Glutamatergic neuron (in vitro differentiated cells): ENCODE results near the gene CISH. TPM values are rescaled to one million over a fixed set of nuclear protein-coding genes. Genes with fewer than 3 reads are reported as not detected.

ENCODE experiments used
- DNase-seq: peaks from one replicate; pipeline ENCODE4 v3.0.0; 2022
- H3K27ac Mint-ChIP-seq: one replicate; pipeline ENCODE4 v1.8.0; 2020; ENCODE audit warnings: mild to moderate bottlenecking, mixed read lengths, inconsistent platforms; ENCODE audit not compliant: unreplicated experiment
- H3K27me3 Mint-ChIP-seq: one replicate; pipeline ENCODE4 v1.8.0; 2020; ENCODE audit warnings: mild to moderate bottlenecking, moderate library complexity, mixed read lengths, inconsistent platforms; ENCODE audit not compliant: unreplicated experiment
- H3K36me3 Mint-ChIP-seq: one replicate; pipeline ENCODE4 v1.8.0; 2020; ENCODE audit warnings: mild to moderate bottlenecking, mixed read lengths, inconsistent platforms; ENCODE audit not compliant: unreplicated experiment
- H3K4me1 Mint-ChIP-seq: one replicate; pipeline ENCODE4 v1.8.0; 2020; ENCODE audit warnings: mild to moderate bottlenecking, low read depth, mixed read lengths, inconsistent platforms; ENCODE audit not compliant: unreplicated experiment
- H3K4me3 Mint-ChIP-seq: one replicate; pipeline ENCODE4 v1.8.0; 2020; ENCODE audit warnings: mild to moderate bottlenecking, mixed read lengths, inconsistent platforms; ENCODE audit not compliant: unreplicated experiment
- H3K9me3 Mint-ChIP-seq: one replicate; pipeline ENCODE4 v1.8.0; 2020; ENCODE audit warnings: mild to moderate bottlenecking, moderate library complexity, mixed read lengths, inconsistent platforms; ENCODE audit not compliant: unreplicated experiment
- total RNA-seq: library from RNA; stranded (reverse); fragmentation: NEBNext Ultra II Directional; extraction: Animal tissue kit (Norgen Biotek cat#: 25700); gene quantifications from one replicate; pipeline ENCODE4 v1.2.1, GENCODE V29; 2021; ENCODE audit not compliant: unreplicated experiment
- TF ChIP-seq, protein P1 (sequence below): fragments of 200-600 bp; sonication (generic); IDR thresholded peaks from one replicate; pipeline ENCODE4 v1.5.0; 2021; ENCODE audit not compliant: partially characterized antibody, unreplicated experiment

The CISH gene
- total RNA-seq, 1 donor from 2014 or later: 6.0 TPM

DNA sequence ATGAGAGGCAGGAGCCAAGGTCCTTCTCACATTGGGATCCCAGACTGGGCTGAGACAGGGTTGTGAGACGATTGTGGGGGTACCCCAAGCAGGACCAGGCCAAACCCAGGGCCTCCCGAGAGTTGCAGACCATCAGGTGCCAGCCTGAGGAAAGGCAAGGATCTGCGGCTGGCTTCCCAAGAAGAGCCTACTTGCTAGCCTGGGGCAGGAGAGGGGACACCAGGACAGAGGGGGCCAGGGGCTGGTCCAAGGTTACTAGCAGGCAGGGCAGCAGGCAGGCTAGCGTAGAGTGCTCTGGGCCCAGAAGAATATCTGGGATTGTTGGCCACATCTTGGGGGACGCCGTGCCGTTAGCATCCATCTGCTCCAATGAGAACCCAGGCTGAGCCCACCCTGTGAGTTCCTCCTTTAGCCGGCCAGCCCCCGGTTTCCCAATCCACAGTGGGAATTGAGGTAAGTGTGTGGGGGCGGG lies 546 bp downstream of the CISH start:
- DNase-seq: no peak
- TF ChIP-seq, protein P1, sequence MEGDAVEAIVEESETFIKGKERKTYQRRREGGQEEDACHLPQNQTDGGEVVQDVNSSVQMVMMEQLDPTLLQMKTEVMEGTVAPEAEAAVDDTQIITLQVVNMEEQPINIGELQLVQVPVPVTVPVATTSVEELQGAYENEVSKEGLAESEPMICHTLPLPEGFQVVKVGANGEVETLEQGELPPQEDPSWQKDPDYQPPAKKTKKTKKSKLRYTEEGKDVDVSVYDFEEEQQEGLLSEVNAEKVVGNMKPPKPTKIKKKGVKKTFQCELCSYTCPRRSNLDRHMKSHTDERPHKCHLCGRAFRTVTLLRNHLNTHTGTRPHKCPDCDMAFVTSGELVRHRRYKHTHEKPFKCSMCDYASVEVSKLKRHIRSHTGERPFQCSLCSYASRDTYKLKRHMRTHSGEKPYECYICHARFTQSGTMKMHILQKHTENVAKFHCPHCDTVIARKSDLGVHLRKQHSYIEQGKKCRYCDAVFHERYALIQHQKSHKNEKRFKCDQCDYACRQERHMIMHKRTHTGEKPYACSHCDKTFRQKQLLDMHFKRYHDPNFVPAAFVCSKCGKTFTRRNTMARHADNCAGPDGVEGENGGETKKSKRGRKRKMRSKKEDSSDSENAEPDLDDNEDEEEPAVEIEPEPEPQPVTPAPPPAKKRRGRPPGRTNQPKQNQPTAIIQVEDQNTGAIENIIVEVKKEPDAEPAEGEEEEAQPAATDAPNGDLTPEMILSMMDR: no peak
- Mint-ChIP-seq H3K27ac (no peak overlapping the region), H3K36me3 (no peaks in the 10 kb centered on the region), H3K4me3 (peak overlapping the region; percentile 82), H3K4me1 (peaks cover 13% of the 10 kb centered on the region), H3K9me3 (peaks cover 12% of the 10 kb centered on the region), H3K27me3 (peaks cover 9% of the 10 kb centered on the region)

DNA sequence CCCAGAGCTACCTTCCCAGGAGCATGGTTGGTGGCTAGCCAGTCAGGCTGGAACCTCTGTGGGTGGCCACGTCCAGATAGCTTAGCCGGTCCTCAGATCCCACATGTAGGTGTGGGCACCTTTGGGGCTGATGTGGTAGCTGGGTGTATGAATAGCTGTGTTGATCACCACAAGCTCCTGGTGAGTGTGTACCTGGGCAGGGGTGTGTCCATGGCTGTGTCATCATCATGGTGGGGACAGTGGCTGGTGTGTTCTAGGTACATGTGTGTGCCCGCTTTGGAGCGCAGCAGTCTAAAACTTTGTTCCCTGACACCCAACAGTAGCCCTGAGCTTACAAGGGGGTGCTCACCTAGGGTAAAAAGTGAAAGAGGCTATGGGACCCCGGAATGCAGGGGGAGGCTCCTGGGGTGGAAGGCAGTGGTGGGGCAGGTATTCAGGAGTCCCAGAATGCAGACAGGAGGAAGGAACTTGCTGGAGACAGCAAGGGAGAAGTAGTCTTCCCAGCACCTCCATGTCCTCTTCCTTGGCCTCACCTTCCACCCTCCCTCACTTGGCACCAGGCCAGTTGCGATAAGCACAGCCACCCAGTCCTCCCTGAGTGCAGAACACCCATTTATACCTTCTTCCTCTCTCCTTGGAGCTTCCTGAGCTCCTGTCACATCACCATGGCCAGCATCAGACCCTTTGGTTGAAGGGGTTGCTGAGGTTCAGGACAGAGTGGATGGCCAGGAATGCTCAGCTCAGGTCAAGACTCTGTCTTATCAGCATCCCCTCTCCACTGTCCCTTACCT lies 1.2 kb downstream of the CISH start:
- H3K27ac Mint-ChIP-seq: no peak overlapping the region
- H3K4me1 Mint-ChIP-seq: peaks cover 12% of the 10 kb centered on the region
- TF ChIP-seq, protein P1: no peak
- peaks cover 11% of the 10 kb centered on the region for H3K9me3 Mint-ChIP-seq
- H3K27me3 Mint-ChIP-seq: peaks cover 8% of the 10 kb centered on the region
- peak overlapping the region; percentile 82 for H3K4me3 Mint-ChIP-seq
- H3K36me3 Mint-ChIP-seq: no peaks in the 10 kb centered on the region
- no peak for DNase-seq

GRCh38 chr3:50609763-50610085 lies 1.9 kb downstream of the CISH start:
- Mint-ChIP-seq H3K4me3 (no peak overlapping the region), H3K9me3 (peaks cover 11% of the 10 kb centered on the region), H3K36me3 (no peaks in the 10 kb centered on the region), H3K27ac (no peak overlapping the region), H3K27me3 (peaks cover 8% of the 10 kb centered on the region), H3K4me1 (peaks cover 11% of the 10 kb centered on the region)
- TF ChIP-seq, protein P1: no peak
- no peak for DNase-seq

DNA sequence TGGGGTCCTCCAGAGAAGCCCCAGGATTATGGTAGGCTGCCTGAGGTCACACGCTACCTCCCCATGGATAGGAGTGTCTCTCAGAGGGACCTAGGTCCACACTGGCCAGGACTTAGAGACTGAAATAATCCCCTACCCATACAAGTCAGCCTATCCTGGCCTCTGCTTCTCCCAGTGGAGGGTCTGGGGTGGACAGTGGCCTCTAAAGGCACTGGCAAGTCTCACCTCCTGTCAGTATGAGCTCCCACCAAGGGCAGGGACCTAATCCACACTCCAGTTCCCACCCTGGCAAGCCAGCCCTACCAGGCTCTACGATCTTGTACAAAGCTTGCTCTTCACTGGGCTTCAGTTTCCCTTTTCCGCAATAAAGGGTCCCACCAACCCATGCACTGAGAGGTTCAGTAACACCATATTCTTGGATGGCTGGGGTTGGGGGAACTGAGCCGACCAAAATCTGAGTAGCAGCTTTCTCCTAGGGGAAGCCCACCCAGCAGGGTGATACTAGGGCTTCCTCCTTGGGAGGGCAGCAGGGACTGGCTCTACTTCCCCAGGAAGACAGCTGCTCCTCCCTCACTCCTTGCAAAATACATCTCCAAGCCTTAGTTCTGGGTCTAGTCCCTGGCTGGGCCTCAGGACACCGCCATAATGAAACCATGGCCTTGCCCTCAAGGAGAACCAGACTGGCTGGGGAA lies 2.4 kb downstream of the CISH start:
- DNase-seq: no peak
- no peak overlapping the region for H3K27ac Mint-ChIP-seq
- TF ChIP-seq, protein P1: no peak
- no peaks in the 10 kb centered on the region for H3K36me3 Mint-ChIP-seq
- no peak overlapping the region for H3K4me3 Mint-ChIP-seq
- peaks cover 7% of the 10 kb centered on the region for H3K9me3 Mint-ChIP-seq
- H3K27me3 Mint-ChIP-seq: peaks cover 6% of the 10 kb centered on the region
- H3K4me1 Mint-ChIP-seq: peaks cover 9% of the 10 kb centered on the region

GRCh38 chr3:50608278-50608677 lies 3.3 kb downstream of the CISH start:
- Mint-ChIP-seq H3K36me3 (no peaks in the 10 kb centered on the region), H3K27ac (no peak overlapping the region), H3K27me3 (peaks cover 6% of the 10 kb centered on the region), H3K4me1 (peaks cover 7% of the 10 kb centered on the region), H3K9me3 (peaks cover 4% of the 10 kb centered on the region), H3K4me3 (no peak overlapping the region)
- DNase-seq: no peak
- TF ChIP-seq, protein P1: no peak
